K562 (cell line): ENCODE measurements around the gene FOXO3. TPM values are rescaled to one million over a fixed set of nuclear protein-coding genes. Genes with fewer than 3 reads are reported as not detected.

Experiments used
- ATAC-seq: fragments of 200-7000 bp; cut with Tn5 transposase; 3 replicates; pipeline ENCODE4 v1.9.1; 2020; ENCODE audit warnings: moderate library complexity
- BruUV-seq: library from RNA; stranded (reverse); fragments of 400-500 nt; replicated peaks from 2 replicates; lab custom pipeline; 2021; lab: Mats Ljungman, UMichigan
- CTCF ChIA-PET: fragments of 300-600 bp; formaldehyde crosslinking; extraction: SDS; loops from one replicate; lab custom pipeline; 2021; ENCODE audit warnings: low intra/inter-chr PET ratio; lab: Yijun Ruan, JAX
- POLR2A ChIA-PET: fragments of 300-600, 350-650 bp; sonication (Branson Sonifier 250); formaldehyde crosslinking; extraction: SDS; loops from one replicate; lab custom pipeline; 2021; ENCODE audit warnings: antibody characterized with exemption, inconsistent platforms; lab: Yijun Ruan, JAX
- DNase-seq, 4 experiments: peaks; one replicate each; pipeline versions ENCODE4 v3.0.0 to v3.0.0-alpha.2; 2011 to 2018; ENCODE audit warnings: low spot score in 3 of 4, mixed read lengths in 3 of 4; ENCODE audit errors: extremely low read depth in 1 of 4
- FAIRE-seq: peaks from 2 replicates; lab custom pipeline; 2011; peaks lifted over from hg19 to GRCh38; lab: Jason Lieb, UNC
- H2AFZ ChIP-seq: 2 replicates; pipeline ENCODE4 v1.6.0; 2011; ENCODE audit warnings: low read depth, low read length, control low read depth, inconsistent platforms
- H3K27ac ChIP-seq: fragments of 200-600 bp; 3 replicates; pipeline ENCODE4 v1.8.0; 2011; ENCODE audit warnings: low read depth, mild to moderate bottlenecking, control low read depth, inconsistent platforms, low read length, moderate library complexity, mixed read lengths; ENCODE audit errors: extremely low read depth
- H3K27me3 ChIP-seq, 2 experiments: fragments of 300-600 bp in 1 of 2; 2 replicates in 1 of 2; 3 replicates in 1 of 2; pipeline versions ENCODE4 v1.6.0 to v1.8.0; 2011; ENCODE audit warnings: inconsistent platforms in 2 of 2, low read length in 2 of 2, mild to moderate bottlenecking in 1 of 2, mixed read lengths in 1 of 2, moderate library complexity in 1 of 2; ENCODE audit not compliant: control insufficient read depth in 2 of 2, insufficient read depth in 2 of 2
- H3K36me3 ChIP-seq: fragments of 300-600 bp; 3 replicates; pipeline ENCODE4 v1.8.0; 2011; ENCODE audit warnings: mild to moderate bottlenecking, low read length, inconsistent platforms; ENCODE audit not compliant: control insufficient read depth, insufficient read depth
- H3K4me1 ChIP-seq, 2 experiments: fragments of 200-600 bp in 1 of 2; replicated peaks in 1 of 2; 2 replicates in 1 of 2; 3 replicates in 1 of 2; pipeline versions ENCODE4 v1.5.1 to v1.8.0; 2011; ENCODE audit warnings: inconsistent platforms in 2 of 2, low read length in 2 of 2, mild to moderate bottlenecking in 1 of 2, mixed read lengths in 1 of 2, moderate library complexity in 1 of 2; ENCODE audit not compliant: control insufficient read depth in 2 of 2, insufficient read depth in 2 of 2
- H3K4me2 ChIP-seq: 2 replicates; pipeline ENCODE4 v1.6.1; 2011; ENCODE audit warnings: low read length, control low read depth, inconsistent platforms, mixed read lengths; ENCODE audit not compliant: insufficient read depth
- H3K4me3 ChIP-seq: fragments of 200-600 bp; sonication (generic), shearing (Covaris generic); 2 replicates; pipeline ENCODE4 v1.5.1; 2016; ENCODE audit warnings: control low read depth, inconsistent platforms
- H3K79me2 ChIP-seq: fragments of 200-600 bp; 3 replicates; pipeline ENCODE4 v1.8.0; 2011; ENCODE audit warnings: low read length, inconsistent platforms; ENCODE audit not compliant: control insufficient read depth, insufficient read depth
- H3K9ac ChIP-seq, 2 experiments: 2 replicates each; pipeline versions ENCODE4 v1.6.0 to v1.6.1; 2011; ENCODE audit warnings: low read depth in 2 of 2, low read length in 2 of 2, control low read depth in 1 of 2, inconsistent platforms in 1 of 2, mild to moderate bottlenecking in 1 of 2, mixed read lengths in 1 of 2; ENCODE audit not compliant: insufficient read depth in 1 of 2
- H3K9me1 ChIP-seq: one replicate; pipeline ENCODE4 v1.6.0; 2011; ENCODE audit warnings: inconsistent platforms, mild to moderate bottlenecking, low read length, moderate library complexity; ENCODE audit not compliant: control insufficient read depth, insufficient read depth
- H3K9me3 ChIP-seq: replicated peaks from 2 replicates; pipeline ENCODE4 v1.5.1; 2011; ENCODE audit warnings: low read depth, low read length, inconsistent platforms; ENCODE audit not compliant: control insufficient read depth, insufficient read depth
- H4K20me1 ChIP-seq: replicated peaks from 2 replicates; pipeline ENCODE4 v1.6.1; 2011; ENCODE audit warnings: low read length, inconsistent platforms, mixed read lengths; ENCODE audit not compliant: control insufficient read depth, insufficient read depth
- CBFA2T2 ChIP-seq: fragments of 450-650 bp; conservative IDR thresholded peaks from 2 replicates; pipeline ENCODE4 v1.6.1; 2017; ENCODE audit warnings: mild to moderate bottlenecking
- CREM ChIP-seq: IDR thresholded peaks from 2 replicates; pipeline ENCODE4 v1.6.1; 2014; ENCODE audit warnings: antibody characterized with exemption, low read depth
- HINFP ChIP-seq: fragments of 450-650 bp; conservative IDR thresholded peaks from 2 replicates; pipeline ENCODE4 v1.6.1; 2016; ENCODE audit warnings: missing genetic modification characterization, low read depth, mild to moderate bottlenecking, control low read depth, missing compliant biosample characterization
- SMC3 ChIP-seq: conservative IDR thresholded peaks from 2 replicates; pipeline ENCODE4 v1.6.1; 2011; ENCODE audit warnings: low read depth, low read length, improper control_type of control experiment; ENCODE audit not compliant: insufficient read depth
- SREBF2 ChIP-seq: sonication (generic); formaldehyde crosslinking; IDR thresholded peaks from 2 replicates; pipeline ENCODE4 v1.4.0; 2020; ENCODE audit warnings: mild to moderate bottlenecking, missing genetic modification reagents
- SRSF3 ChIP-seq: fragments of 200-400 bp; formaldehyde crosslinking; IDR thresholded peaks from 2 replicates; pipeline ENCODE4 v1.6.1; 2016; ENCODE audit warnings: mild to moderate bottlenecking, low read length, moderate library complexity; ENCODE audit not compliant: insufficient read depth
- TEAD2 ChIP-seq: fragments of 450-650 bp; IDR thresholded peaks from 2 replicates; pipeline ENCODE4 v1.6.1; 2016; ENCODE audit warnings: missing genetic modification characterization, control low read depth, missing compliant biosample characterization
- TRIM25 ChIP-seq: fragments of 450-650 bp; IDR thresholded peaks from 2 replicates; pipeline ENCODE4 v1.7.0; 2016; ENCODE audit warnings: borderline replicate concordance
- USF2 ChIP-seq: sonication (generic); formaldehyde crosslinking; IDR thresholded peaks from 2 replicates; pipeline ENCODE4 v1.5.0; 2020; ENCODE audit warnings: missing genetic modification reagents
- ZBTB11 ChIP-seq, 3 experiments: fragments of 200-800 bp in 1 of 3; fragments of 250-450 bp in 1 of 3; fragments of 450-650 bp in 1 of 3; sonication (Bioruptor Pico) in 1 of 3; sonication (Bioruptor generic) in 1 of 3; formaldehyde crosslinking in 1 of 3; IDR thresholded peaks; 2 replicates each; pipeline versions ENCODE4 v1.6.1 to v1.8.0; 2016 to 2022; ENCODE audit warnings: mild to moderate bottlenecking in 2 of 3, missing genetic modification characterization in 2 of 3, missing compliant biosample characterization in 1 of 3, moderate library complexity in 1 of 3
- ZC3H11A ChIP-seq: IDR thresholded peaks from 2 replicates; pipeline ENCODE4 v1.6.1; 2012; ENCODE audit warnings: low read depth, low read length, improper control_type of control experiment
- ZNF263 ChIP-seq: sonication (generic); formaldehyde crosslinking; IDR thresholded peaks from 2 replicates; pipeline ENCODE4 v1.8.0; 2022; ENCODE audit warnings: mild to moderate bottlenecking, missing genetic modification reagents, borderline replicate concordance
- ZNF408 ChIP-seq: fragments of 250-450 bp; sonication (Bioruptor Pico); IDR thresholded peaks from 2 replicates; pipeline ENCODE4 v1.4.0; 2020; ENCODE audit warnings: low read depth, mild to moderate bottlenecking, moderate library complexity
- WGBS: fragments of 100-300 bp; shearing (Covaris generic); methylation state at CpG from one replicate; pipeline ENCODE4 v1.1.6; 2016; ENCODE audit warnings: low coverage, mixed read lengths; ENCODE audit not compliant: insufficient coverage; ENCODE audit errors: missing lambda C conversion rate; 5-methylcytosine and 5-hydroxymethylcytosine counted together
- in situ Hi-C: fragments of 300-500 bp; cut with MboI; formaldehyde crosslinking; loops from 4 replicates; pipeline ENCODE4 v1.15.0; 2018; ENCODE audit warnings: inconsistent platforms, mixed read lengths
- intact Hi-C: fragments of 100-400 bp; cut with micrococcal nuclease; formaldehyde crosslinking; loops from 2 replicates; pipeline ENCODE4 v1.14.2; 2022
- polyA plus RNA-seq, 8 experiments: library from polyadenylated mRNA; depleted of rRNA in 4 of 8; stranded (reverse) in 5 of 8; unstranded in 3 of 8; fragments of >200 nt; fragmentation: Nextera tagmentation in 2 of 8; fragmentation: Illumina TruSeq in 1 of 8; extraction: Ambion mirVana in 2 of 8; extraction: Trizol in 1 of 8; gene quantifications; 2 replicates each; pipeline versions ENCODE4 v1.2.1 to v1.2.3, GENCODE V29; 2011 to 2014; ENCODE audit warnings: inconsistent platforms in 1 of 8, missing spikeins in 1 of 8
- total RNA-seq, 7 experiments: library from RNA; depleted of rRNA in 6 of 7; stranded (reverse); fragments of >200 nt in 6 of 7; fragmentation: Illumina TruSeq in 2 of 7; extraction: Trizol in 2 of 7; gene quantifications; 2 replicates each; pipeline versions ENCODE4 v1.2.1 to v1.2.3, GENCODE V29; 2011 to 2021; ENCODE audit warnings: low replicate concordance in 1 of 7
- TF ChIP-seq, protein P1 (sequence below): fragments of 250-450 bp; sonication (Bioruptor Pico); IDR thresholded peaks from 2 replicates; pipeline ENCODE4 v1.6.1; 2021; ENCODE audit warnings: mild to moderate bottlenecking

FOXO3 gene
- total and polyA plus RNA-seq, 9 of the 15 experiments (the other 6 are each of a cell fraction or from before 2014, with no cell fraction given): 3.0 to 14.6 (median 6.0) TPM

DNA sequence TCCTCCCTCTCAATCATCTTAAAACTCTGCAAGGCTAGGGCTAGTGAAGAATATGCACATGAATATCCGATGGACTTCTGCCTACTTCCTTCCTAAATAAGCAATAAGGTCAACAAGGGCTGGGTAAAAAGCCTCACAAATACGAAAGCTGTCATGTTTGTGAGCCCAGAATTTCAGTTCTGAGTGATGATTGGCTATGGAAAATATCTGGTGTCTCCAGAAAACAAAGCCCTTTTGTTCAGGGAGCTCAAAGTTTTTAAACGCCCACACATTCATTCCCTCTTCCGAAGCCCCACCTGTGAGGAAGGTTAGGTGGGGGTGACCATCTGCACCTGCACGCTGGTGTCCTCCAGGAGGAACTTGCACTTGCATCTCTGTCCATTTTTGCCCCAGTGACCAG is 160.6 kb downstream of the FOXO3 start:
- POLR2A ChIA-PET: interaction anchor here (1.2 kb wide), 1 partner anchor 17 kb away, joined by 3 read pairs; no protein-coding TSS in a partner anchor
- WGBS: 3% methylated on average over 5 of the region's 5 CpGs
- CTCF ChIA-PET: no interaction called here
- Histone ChIP-seq H3K36me3 (no peaks in the 10 kb centered on the region), H3K4me2 (no peak overlapping the region), H3K79me2 (no peaks in the 10 kb centered on the region), H3K9me1 (no peaks in the 10 kb centered on the region), H3K9ac (0 out of 4 replicates have a peak overlapping the region, but pooled peaks of 1 of the 2 experiments have one; percentile 26), H4K20me1 (no peaks in the 10 kb centered on the region), H3K4me3 (no peak overlapping the region), H3K4me1 (peaks cover 0 to 10% of the 10 kb centered on the region in 2 experiments; a peak in 2 of 5 replicates), H2AFZ (0 out of 2 replicates have a peak overlapping the region, but pooled peaks have one; percentile 1), H3K27me3 (peaks cover 5 to 21% of the 10 kb centered on the region in 2 experiments; a peak in 3 of 5 replicates), H3K27ac (no peak overlapping the region), H3K9me3 (no peaks in the 10 kb centered on the region)
- ATAC-seq: no peak
- no TSS peak for BruUV-seq
- FAIRE-seq: no peak
- in situ Hi-C loops (no loop called here), intact Hi-C loops (no loop called here)
- no peak for DNase-seq
- no peak for TF ChIP-seq HINFP (tag)
- no peak for TF ChIP-seq CBFA2T2
- no peak for TF ChIP-seq SRSF3
- no peak for TF ChIP-seq TRIM25
- TF ChIP-seq ZNF263: no peak
- no peak for TF ChIP-seq SREBF2 (CRISPR knock-in tag)
- no peak for TF ChIP-seq ZNF408
- TF ChIP-seq TEAD2: no peak
- TF ChIP-seq SMC3: no peak
- TF ChIP-seq, protein P1, sequence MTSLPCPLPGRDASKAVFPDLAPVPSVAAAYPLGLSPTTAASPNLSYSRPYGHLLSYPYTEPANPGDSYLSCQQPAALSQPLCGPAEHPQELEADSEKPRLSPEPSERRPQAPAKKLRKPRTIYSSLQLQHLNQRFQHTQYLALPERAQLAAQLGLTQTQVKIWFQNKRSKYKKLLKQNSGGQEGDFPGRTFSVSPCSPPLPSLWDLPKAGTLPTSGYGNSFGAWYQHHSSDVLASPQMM (CRISPR knock-in tag): no peak
- no peak for TF ChIP-seq CREM
- no peak for TF ChIP-seq USF2
- TF ChIP-seq ZC3H11A: no peak
- TF ChIP-seq ZBTB11 (CRISPR knock-in tag; IDR thresholded peaks at IDR 0.05): no peak
